PC-9 (cell line): ENCODE data around the gene TYSND1.

Source experiments
- EZH2 ChIP-seq: fragments of 200-600 bp; sonication (generic); IDR thresholded peaks from 2 replicates; pipeline ENCODE4 v1.8.0; 2017; ENCODE audit warnings: antibody characterized with exemption, low read depth
- TF ChIP-seq, protein P1 (sequence below): fragments of 200-600 bp; sonication (generic); conservative IDR thresholded peaks from 2 replicates; pipeline ENCODE4 v1.6.1; 2017; ENCODE audit warnings: mixed run types, antibody characterized with exemption, mild to moderate bottlenecking, moderate library complexity

- TF ChIP-seq, protein P1, sequence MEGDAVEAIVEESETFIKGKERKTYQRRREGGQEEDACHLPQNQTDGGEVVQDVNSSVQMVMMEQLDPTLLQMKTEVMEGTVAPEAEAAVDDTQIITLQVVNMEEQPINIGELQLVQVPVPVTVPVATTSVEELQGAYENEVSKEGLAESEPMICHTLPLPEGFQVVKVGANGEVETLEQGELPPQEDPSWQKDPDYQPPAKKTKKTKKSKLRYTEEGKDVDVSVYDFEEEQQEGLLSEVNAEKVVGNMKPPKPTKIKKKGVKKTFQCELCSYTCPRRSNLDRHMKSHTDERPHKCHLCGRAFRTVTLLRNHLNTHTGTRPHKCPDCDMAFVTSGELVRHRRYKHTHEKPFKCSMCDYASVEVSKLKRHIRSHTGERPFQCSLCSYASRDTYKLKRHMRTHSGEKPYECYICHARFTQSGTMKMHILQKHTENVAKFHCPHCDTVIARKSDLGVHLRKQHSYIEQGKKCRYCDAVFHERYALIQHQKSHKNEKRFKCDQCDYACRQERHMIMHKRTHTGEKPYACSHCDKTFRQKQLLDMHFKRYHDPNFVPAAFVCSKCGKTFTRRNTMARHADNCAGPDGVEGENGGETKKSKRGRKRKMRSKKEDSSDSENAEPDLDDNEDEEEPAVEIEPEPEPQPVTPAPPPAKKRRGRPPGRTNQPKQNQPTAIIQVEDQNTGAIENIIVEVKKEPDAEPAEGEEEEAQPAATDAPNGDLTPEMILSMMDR = no peak
- TF ChIP-seq EZH2 = no peak
Observed at GRCh38 chr10:70148516-70148915, 2.0 kb upstream of the TYSND1 start.
